ENCODE results near the gene PAPOLB.
A peak's percentile ranks its signal among the peaks of the same experiment; 100 is the strongest.

PAPOLB gene

GRCh38 chr7:4876586-4876985 lies 14.8 kb upstream of the PAPOLB start:
- DNase-seq = no peak

DNA sequence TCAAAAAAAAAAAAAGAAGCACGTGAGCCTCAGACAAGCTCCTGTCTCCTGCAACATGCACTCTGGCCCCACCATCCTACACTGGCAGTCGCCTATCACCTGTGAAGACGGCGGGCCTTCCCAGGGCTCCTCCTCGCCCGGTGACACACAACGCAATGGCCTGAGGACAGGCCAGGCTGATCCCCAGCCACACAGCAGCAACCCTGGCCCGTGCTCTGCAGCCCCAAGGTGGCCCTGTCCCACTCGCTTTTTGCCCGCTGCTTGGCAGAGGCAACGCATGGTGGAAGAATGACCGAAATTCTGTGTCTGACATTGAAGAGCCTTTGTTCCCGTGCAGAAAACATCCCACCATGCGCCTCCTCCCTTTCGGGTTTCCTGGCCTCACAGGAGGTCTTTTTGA lies 13.6 kb upstream of the PAPOLB start:
- DNase-seq = no peak

DNA sequence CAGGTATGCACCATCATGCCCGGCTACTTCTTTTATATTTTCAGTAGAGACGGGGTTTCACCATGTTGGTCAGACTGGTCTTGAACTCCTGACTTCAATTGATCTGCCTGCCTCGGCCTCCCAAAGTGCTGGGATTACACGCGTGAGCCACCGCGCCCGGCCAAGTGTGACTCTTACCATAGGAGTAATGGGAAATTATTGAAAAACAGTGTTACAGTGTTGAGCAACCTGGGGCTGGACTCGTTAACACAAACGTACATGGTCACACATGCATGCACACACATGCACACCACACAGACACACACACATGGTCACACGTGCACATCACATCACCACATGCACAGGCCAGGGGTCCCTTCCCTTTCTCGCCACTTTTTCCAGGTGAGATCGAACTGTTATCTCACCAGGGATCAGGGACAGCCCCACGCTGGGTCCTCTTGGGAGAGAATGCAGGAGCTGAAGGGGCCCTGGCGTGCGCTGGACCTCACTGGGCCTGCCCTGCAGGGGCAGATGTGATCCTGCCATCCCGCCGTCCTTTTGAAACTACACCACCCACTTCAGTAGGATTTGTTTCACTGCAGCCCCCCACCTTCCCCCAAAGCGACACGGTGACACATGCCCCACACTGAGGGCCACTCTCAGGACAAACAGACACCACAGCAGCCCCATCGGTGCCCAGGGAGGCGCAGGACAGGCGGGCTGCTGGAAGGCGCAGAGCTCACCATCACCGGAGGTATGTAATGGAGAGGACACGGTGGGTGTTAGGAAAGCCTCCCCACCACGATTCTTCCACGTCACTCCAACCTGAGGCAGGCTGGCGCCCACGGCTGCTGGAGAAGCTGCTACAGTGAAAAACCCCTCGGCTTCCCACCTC lies 11.5 kb upstream of the PAPOLB start:
- DNase-seq = no peak

DNA sequence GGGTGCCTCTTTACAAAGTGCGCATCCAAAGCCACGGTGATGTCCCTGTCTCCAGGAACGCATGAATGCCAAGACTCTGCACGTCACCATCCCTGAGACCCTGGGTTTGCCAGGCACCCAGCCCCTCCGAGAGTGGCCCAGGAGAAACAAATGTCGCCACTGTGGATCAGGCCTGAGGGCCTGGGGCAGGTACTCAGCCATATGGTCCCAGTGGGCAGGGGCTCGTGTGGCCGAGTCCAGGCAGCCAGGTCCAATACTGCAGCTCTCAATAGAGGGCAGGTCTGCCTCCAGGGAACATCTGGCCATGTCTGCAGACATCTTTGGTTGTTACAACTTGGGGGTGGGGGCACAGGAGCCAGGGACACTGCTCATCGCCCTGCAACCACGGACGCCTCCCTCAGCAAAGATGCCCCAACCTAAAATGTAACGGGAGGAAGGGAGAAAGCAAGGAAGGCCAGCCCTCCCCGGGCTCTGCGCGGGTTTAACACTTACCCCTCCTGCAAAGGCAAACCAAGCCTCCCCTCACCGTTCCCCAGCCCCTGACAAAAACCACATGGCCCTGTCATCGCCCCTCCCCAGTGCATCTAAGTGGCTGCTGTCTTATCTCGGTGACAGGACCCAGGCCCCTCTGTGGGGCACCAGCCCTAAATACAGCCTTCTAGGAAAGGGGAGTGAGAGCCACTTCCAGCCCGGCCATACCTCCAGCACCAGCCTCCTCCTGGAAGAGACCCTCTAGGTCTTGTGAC lies 10.3 kb upstream of the PAPOLB start:
- no peak for DNase-seq

GRCh38 chr7:4871056-4871680 lies 9.3 kb upstream of the PAPOLB start:
- no peak for DNase-seq

GRCh38 chr7:4868493-4868892 lies 6.7 kb upstream of the PAPOLB start:
- no peak for DNase-seq

DNA sequence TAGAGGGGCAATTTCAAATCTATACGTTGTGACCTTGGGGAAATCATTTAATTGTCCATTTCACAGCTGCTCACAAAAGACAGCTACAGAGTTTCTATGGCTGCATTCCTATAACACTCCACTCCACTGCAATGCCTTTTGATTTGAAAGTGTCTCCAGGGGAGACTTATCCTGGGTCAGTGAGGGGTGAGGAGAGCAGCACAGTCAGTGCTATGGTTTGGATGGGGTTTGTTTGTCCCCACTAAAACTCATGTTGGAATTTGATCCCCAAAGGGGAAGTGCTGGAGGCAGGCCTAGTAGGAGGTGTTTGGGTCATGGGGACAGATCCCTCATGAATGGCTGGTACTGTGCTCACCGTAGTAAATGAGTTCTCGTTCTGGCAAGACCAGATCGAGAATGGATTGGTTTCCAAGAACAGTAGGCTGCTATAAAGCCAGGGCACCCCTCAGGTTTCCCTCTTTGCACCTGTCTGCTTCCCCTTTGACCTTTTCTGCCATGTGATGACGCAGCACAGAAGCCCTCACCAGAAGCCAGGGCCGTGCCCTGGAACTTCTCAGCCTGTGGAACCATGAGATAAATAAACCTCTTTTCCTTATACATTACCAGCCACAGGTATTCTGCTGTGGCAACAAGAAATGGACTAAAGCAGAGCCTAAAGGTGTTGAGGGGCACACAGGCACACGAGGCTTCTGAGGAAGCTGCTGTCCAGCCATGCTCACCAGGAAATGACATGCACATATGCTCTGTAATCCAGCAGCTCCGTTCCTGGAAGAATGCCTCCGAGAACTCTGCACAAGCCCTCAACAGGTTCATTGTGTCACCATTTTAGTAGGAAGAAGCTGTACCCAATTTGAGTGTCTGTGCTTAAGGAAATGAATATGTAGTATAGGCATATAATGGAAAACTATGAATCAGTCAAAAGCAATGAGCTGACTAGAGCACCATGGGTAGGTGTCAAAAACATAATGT lies 5.0 kb upstream of the PAPOLB start:
- DNase-seq = no peak

GRCh38 chr7:4862156-4862555 lies 326 bp upstream of the PAPOLB start:
- DNase-seq = no peak

- DNase-seq = no peak
Observed at GRCh38 chr7:4861227-4861626, 603 bp downstream of the PAPOLB start.

DNA sequence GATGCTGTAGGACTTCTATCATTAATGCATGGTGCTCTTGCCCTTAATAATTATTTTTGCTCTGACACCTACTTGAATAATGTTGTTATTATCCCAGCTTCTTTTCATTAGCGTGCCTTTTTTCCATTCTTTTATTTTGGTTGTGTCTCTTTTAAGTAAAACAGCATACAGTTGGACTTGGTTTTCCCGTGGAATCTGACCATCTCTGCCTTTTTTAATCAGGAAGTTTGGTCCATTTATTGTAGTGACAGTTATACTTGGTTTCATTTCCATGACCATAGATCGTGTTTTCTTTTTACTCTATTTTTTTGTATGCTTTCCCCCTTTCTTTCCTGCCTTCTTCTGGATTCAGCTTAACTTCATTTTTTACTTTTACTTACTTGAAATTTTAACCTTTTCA lies 4.6 kb downstream of the PAPOLB start:
- DNase-seq = no peak

DNA sequence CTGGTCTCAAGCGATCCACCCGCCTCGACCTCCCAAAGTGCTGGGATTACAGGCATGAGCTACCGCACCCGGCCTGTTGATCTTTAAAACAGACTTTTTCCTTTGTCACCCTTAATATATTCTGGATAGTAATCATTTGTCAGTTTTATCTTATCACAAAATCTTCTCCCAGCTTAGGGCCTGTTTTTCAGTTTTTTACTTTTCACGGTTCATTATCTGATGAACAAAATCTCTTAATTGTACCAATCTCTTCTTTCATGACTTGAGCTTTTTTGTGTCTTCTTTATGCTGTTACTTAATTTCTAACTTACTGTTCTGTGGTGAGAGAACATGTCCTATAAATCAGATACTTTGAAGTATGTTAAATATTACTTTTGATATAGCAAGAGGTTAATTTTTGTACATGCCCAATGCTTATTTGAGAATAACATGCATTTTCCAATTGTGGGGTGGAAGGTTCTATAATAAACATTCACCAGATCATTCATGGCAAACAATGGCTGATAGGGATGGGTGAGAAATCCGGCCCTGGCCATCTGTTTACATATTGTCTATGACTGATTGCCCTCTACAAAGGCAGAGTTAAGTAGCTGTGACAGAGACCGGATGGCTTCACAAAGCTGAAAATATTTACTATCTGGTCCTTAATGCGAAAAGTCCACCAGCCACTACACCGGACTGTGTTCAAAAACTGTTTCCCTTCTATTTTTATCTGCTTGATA lies 5.3 kb downstream of the PAPOLB start:
- DNase-seq = no peak

DNA sequence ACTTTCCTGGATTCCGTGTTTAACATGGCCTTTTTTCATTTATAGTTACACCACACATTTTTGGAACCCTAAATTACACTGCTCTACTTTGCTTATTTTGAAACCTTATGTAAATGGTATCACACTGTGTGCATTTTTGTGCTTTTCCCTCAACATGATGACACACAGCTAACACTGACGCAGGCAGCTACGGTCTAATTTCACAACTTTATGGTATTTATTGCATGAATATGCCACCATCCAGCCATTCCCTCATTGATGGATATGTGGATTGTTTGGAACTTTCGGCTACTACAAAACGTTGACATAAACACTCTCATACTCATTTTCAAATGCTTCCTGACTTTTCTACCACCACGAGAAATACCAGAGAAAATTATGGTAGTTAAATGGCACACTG lies 6.9 kb downstream of the PAPOLB start:
- no peak for DNase-seq

DNA sequence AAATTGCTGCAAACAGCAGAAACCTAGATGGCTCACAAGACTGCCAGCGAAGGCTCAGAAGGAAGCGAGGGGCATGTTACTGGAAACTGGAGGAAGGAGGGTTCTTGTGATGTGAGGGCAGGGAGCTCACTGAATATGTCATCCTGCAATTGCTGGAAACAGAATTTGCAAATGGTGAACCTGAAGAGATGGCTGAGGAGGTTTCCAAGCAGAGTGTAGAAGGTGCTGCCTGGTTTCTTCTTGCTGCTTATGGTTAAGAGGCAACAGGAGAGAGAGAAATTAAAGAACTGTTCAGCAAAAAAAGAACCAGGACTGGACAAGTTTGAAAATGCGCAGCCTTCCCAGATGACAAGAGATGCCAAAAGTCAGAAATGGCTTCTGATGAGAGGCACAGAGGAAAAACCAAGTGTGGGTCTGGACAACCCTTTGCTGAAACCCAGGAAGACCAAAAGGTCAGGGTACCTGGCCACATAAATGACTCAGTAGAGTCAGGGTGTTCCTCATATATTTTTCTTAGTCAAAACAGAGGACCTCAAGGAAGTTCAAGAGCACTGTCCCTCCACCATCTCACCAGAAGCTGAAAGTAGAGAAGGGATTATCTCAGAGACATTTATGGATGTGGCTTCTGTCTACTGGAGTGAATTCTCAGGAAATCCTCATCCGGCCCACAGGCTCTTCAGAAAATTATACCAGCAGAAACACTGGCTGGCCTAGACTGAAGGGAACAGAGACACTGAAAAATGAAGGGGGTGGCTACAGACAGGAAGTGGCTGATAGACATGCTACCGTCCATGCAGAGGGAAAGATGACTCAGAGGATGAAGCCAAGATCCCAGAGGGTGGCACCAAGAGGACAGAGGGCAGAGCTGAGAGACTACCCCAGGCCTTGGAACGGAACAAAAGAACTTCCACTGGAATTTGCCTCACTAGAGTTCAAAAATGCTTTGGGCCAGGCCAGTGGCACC lies 10.1 kb downstream of the PAPOLB start:
- no peak for DNase-seq

GRCh38 chr7:4850262-4850795 lies 11.5 kb downstream of the PAPOLB start:
- DNase-seq = no peak

- DNase-seq = peak; percentile 43
Observed at GRCh38 chr7:4849390-4849789, 12.4 kb downstream of the PAPOLB start.

DNA sequence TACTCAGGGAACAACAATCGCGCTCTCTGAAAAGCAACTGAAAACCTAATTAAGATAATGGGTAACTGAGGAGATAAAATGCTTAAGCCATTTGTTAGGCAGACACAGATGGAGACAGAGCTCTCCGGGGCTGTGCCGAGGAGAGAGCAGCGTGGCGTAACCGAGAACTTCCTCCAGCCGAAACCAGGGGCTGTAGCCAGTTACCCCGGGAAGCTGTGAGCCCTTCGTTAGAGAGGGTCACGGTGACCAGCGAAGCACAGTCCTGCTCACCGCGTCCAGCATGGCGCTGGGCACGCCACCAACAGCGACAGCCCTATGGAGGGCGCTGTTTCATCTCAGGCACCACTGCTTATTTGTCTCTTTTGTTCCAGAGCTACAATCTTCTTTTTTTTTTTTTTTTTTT lies 16.1 kb downstream of the PAPOLB start:
- DNase-seq = no peak

- no peak for DNase-seq
Observed at GRCh38 chr7:4842319-4843064, 19.3 kb downstream of the PAPOLB start.

DNA sequence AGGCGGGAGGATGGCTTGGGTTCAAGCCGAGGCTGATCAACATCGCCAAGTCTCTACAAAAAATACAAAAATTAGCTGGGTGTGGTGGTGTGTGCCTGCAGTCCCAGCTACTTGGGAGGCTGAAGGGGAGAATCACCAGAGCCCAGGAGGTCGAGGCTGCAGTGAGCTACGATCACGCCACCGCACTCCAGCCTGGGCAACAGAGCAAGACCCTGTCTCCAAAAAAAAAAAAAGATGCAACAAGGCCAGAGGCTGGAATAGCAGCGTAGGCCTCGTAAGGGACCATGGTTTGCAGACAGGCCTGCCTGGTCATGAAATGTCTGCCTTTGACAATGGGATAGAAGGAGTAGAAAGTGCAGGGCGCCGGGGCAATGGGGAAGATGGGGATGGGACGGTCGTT lies 20.0 kb downstream of the PAPOLB start:
- no peak for DNase-seq

DNA sequence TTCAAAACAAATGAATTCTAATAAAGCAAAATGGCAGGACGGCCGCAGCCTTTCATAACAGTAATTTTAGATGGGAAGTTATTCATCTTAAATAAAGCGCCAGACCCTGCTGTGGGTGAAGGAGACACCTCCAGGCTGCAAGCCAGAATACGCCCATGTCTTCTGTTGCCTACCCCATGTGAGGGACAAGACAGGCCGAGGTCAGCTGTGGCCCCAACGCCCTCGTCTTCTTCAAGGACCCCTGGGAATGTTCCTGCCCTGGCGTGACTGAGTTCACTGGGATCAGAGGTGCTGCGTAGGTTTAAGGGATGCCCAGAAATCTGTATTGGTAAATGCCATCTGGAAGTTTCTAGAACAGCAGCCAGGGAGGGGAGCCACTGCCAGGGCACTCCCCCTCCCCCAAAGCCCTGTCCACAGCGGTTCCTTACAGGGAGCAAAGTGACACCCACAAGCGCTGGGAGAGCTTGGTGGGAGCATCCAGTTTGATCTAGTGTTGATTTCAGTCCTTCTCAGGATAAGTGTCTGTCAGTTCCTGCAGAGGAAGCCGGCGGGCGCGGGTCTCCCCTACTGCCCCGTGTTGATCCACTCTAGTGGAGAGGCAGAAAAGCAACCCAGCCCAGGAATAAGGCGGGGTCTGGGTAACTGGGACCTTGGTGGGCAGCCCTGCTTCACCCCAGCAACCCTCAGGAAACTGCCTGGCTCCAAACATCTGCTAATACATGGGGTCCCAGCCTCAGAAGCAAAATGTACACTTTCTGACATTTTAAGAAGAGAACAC lies 20.6 kb downstream of the PAPOLB start:
- DNase-seq = no peak
